HG02884 (cell line): ENCODE measurements around the gene MS4A4E.
"Not testable (repeated sequence)": the region's sequence is repeated elsewhere in the genome, so short reads cannot be mapped to it uniquely, and the experiment has no call there.

Experiments used
- ATAC-seq: cut with Tn5 transposase; IDR thresholded peaks from one replicate; pipeline ENCODE4 v1.9.1; 2021; ENCODE audit warnings: mild to moderate bottlenecking, moderate library complexity; ENCODE audit not compliant: unreplicated experiment

Gene MS4A4E

GRCh38 chr11:60221692-60222091 is 21.2 kb downstream of the MS4A4E start:
- ATAC-seq, result no peak

DNA sequence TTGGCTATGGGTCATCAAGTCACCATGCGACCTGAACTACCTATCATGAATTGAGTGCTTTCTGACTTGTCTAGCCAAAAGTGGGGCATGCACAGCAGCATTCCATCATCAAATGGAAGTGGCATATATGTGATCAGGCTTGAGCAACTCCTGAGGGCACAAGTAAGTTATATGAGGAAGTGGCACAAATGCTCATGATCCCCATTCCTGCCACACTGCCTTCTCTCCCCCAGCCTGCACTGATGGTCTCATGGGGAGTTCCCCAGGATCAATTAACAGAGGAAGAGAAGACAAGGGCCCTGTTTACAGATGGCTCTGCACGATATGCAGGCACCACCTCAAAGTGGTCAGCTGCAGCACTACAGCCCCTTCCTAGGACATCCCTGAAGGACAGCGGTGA is 21.8 kb downstream of the MS4A4E start:
- no peak for ATAC-seq

- no peak for ATAC-seq
Observed at GRCh38 chr11:60214386-60214785, 28.6 kb downstream of the MS4A4E start.

DNA sequence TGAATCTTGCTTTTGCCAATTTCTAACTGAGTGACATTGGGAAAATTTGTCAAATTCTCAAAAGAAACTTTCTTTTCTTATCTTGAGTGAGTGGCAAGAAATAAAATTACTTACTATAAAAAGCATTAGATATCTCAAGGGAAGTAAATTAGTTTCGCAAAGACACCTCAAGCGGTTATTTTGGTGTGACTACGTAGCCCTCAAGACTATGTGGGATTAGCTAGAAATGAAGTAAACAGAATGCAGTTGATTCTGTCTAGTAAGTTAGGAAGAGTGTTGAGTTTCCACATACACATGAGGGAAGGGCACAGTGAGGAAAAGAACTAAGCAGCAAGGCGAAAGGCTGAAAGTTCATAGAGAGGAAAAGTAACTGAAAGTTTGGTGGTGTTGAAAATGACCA is 31.7 kb downstream of the MS4A4E start:
- no peak for ATAC-seq

- no peak for ATAC-seq
Observed at GRCh38 chr11:60209977-60210376, 33.0 kb downstream of the MS4A4E start.

- ATAC-seq, result no peak
Observed at GRCh38 chr11:60208951-60209350, 34.0 kb downstream of the MS4A4E start.

GRCh38 chr11:60208146-60208895 is 34.6 kb downstream of the MS4A4E start:
- ATAC-seq, result no peak

- ATAC-seq, result no peak
Observed at GRCh38 chr11:60206616-60207015, 36.3 kb downstream of the MS4A4E start.

GRCh38 chr11:60204922-60205321 is 38.0 kb downstream of the MS4A4E start:
- ATAC-seq, result peak; percentile 57

DNA sequence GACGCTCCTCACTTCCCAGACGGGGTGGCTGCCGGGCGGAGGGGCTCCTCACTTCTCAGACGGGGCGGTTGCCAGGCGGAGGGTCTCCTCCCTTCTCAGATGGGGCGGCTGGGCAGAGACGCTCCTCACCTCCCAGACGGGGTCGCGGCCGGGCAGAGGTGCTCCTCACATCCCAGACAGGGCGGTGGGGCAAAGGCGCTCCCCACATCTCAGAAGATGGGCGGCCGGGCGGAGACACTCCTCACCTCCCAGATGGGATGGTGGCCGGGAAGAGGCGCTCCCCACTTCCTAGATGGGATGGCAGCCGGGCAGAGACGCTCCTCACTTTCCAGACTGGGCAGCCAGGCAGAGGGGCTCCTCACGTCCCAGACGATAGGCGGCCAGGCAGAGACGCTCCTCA is 41.6 kb downstream of the MS4A4E start:
- ATAC-seq, result not testable (repeated sequence)

DNA sequence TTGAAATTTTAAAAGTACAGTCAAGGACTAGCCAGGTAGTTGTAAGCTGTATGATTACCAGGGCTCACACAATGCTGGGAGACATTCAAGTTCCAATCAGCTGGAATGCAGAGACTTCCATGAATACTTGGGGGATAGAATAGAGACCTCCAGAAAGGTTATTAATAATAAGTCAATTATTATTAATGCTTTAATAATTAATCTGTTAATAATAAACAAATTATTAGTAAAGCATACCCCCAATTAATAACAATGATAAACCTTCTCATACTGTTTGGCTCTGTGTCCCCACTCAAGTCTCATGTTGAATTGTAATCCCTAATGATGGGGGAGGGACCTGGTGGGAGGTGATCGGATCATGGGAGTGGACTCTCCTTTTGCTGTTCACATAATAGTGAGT is 45.5 kb downstream of the MS4A4E start:
- ATAC-seq, result no peak

DNA sequence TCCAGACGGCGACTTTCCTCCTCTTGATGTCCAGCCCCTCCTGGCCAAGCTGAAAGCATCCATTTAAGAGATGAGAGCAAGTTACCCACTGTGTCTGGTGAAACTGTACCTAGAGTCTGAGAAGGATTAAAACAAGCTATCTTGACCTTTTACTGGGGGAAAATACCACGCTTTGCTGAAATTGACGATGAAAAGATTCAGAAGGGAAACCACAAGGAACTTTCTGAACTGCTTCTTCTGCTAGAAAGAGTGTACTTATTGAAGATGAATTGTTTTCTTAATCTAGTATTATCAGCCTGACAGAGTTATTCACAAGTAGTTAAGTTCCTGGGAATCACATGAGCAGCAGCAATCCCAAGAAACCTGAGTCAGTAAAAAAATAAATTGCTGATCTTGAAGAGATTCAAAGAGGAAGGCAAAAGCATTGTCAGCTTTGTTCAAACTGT is 47.0 kb downstream of the MS4A4E start:
- no peak for ATAC-seq

DNA sequence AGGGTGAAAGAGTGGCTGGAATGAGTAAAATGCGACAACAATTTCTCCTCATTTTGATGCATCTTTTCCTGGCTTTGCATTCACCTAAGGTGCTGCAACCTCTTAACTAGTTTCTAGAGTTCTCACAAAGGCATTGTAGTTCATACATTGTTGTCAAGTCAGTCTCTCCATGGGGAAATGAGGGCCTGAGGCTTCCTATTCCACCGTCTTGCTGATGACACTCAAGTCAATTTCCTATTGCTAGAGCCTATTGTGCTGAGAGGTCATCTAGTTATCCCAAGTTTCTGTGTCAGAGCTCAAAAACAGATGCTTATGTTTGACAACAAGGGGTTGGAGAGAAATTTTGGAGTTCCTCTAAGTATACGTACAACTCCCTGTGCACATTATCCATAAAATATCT is 48.4 kb downstream of the MS4A4E start:
- ATAC-seq, result no peak

DNA sequence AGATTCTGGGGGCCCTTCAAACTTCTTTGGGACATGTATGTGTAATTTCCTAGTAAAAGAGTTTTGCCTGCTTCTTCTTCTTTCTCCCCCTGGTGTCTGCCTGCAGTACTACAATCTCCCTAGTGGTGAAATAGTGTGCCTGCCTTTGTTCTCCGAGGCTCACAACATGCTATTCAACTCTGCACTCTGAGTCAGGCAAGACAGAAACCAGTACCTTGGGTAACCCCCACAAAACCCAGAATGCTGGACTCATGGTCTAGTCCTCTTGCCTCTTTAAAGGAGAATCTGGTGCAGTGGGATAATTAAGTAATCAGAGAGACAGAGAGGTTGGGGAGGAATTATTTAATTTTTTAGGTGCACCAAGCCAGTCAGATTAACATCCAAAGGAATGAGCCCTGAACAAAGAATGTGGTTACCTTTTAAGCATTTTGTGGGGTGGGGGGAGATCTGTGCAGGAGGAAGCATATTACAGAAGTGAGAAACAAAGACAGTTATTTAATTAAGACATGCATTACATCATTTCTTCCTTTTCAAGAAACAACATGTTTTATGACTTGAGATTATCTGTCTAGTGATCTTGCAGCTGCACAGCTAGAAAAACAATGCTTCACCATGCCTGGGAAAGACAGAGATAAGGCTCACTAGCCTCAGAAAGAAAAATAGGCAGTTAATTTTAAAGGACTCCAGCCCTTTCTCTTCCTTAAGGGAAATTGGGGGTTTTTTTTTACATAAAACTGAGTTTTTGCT is 49.1 kb downstream of the MS4A4E start:
- peak; percentile 88 for ATAC-seq

DNA sequence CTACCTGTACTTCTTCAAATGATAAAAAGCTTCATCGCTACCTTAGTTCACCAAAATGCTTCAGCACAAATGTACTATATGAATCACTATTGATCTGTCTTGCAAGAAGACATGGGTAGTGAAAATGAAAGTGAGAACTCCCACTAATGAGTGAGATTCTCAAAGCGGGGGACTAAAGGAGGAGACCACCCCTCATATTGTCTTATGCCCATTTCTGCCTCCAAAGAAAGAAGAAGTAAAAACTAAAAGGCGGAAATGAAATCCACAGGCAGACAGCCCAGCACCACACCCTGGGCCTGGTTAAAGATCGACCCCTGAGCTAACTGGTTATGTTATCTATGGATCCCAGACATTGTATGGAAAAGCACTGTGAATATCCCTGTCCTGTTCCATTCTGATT is 50.4 kb downstream of the MS4A4E start:
- not testable (repeated sequence) for ATAC-seq

GRCh38 chr11:60188481-60188880 is 54.5 kb downstream of the MS4A4E start:
- not testable (repeated sequence) for ATAC-seq

GRCh38 chr11:60186128-60186527 is 56.8 kb downstream of the MS4A4E start:
- ATAC-seq, result not testable (repeated sequence)

GRCh38 chr11:60185512-60185827 is 57.5 kb downstream of the MS4A4E start:
- peak; percentile 34 for ATAC-seq

DNA sequence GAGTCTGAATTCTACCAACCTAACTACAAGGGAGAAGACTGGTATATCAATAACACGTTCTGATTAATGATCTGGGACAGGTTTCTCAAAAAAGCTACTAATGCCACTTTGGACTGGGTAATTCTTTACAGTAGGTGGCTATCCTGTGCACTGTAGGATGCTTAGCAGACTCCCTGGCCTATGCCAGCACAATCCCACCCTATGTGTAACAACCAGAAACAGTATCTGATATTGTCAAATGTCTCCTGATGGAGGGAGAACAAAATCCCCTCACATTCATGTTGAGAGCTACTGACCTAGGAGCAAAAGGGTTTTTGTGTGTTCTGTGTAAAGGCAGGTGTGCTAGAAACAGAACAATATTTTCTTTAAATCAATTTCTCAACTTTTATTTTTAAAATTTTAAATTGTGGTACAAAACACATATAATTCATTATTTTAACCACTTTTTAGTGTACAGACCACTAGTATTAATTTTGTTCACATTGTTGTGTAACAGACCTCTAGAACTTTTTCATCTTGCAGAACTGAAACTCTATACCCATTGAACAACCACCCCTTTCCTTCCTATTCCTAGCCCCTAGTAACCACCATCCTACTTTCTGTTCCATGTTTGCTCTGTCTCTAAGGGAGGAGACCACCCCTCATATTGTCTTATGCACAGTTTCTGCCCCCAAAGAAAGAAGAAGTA is 58.0 kb downstream of the MS4A4E start:
- peak; percentile 62 for ATAC-seq

DNA sequence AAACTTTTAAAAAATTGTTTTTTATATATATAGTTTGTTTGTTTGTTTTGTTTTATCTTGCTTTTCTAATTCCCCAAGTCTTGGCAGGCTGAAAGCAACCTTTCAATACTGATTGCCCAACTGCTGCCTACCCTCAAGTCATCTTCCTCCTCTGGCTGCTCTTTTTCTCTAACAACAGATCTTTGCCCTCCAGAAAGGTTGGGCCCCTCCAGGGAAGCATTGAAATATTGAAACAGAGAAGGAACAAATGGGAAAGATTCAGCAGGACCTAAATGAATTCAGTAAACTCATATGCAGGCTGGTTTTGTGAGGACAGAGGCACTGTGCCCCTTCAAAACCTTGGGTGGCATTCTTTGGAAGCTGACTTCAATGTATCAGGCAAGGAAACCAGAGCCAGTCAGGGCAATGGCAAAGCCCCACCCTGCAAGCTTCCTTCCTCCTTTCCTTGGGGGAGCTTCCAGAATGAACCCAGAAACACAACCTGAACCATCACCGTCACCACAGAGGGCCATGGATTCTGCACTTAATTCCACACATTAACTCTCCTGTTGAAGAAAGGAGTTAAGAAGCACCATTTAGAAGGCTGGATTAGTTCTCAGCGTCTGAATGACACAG is 59.2 kb downstream of the MS4A4E start:
- no peak for ATAC-seq

- ATAC-seq, result no peak
Observed at GRCh38 chr11:60182541-60183330, 60.2 kb downstream of the MS4A4E start, which contains the start of gene MS4A6A. Gene MS4A6A (minus strand): TSS chr11:60183083. CDS start chr11:60181727, 1,356 bp downstream.
